Smooth muscle cell (in vitro differentiated cells): Measurements from ENCODE around the gene ATP11A. TPM values are rescaled to one million over a fixed set of nuclear protein-coding genes. Genes with fewer than 3 reads are reported as not detected.

Source experiments
- DNase-seq: peaks from one replicate; lab custom pipeline; 2025; ENCODE audit not compliant: unreplicated experiment; lab: John Stamatoyannopoulos, UW
- H2AFZ ChIP-seq: fragments of 200-600 bp; sonication (generic); 2 replicates; pipeline ENCODE4 v1.6.0; 2016; ENCODE audit warnings: antibody characterized with exemption, low read depth, mild to moderate bottlenecking
- H3F3A ChIP-seq: fragments of 200-600 bp; sonication (generic); 2 replicates; pipeline ENCODE4 v1.6.0; 2017; ENCODE audit warnings: antibody characterized with exemption, low read depth
- H3K27ac ChIP-seq: fragments of 200-600 bp; sonication (generic); 2 replicates; pipeline ENCODE4 v1.5.1; 2016; ENCODE audit warnings: low read depth, mild to moderate bottlenecking
- H3K27me3 ChIP-seq: fragments of 200-600 bp; sonication (generic); 2 replicates; pipeline ENCODE4 v1.6.1; 2016; ENCODE audit warnings: low read depth, mild to moderate bottlenecking
- H3K36me3 ChIP-seq: fragments of 200-600 bp; sonication (generic); 2 replicates; pipeline ENCODE4 v1.5.1; 2016; ENCODE audit warnings: low read depth
- H3K4me1 ChIP-seq: fragments of 200-600 bp; sonication (generic); 2 replicates; pipeline ENCODE4 v1.5.1; 2016; ENCODE audit warnings: low read depth
- H3K4me2 ChIP-seq: fragments of 200-600 bp; sonication (generic); 2 replicates; pipeline ENCODE4 v1.6.0; 2016; ENCODE audit warnings: mild to moderate bottlenecking
- H3K4me3 ChIP-seq: fragments of 200-600 bp; sonication (generic); 2 replicates; pipeline ENCODE4 v1.5.1; 2016; ENCODE audit warnings: mild to moderate bottlenecking
- H3K79me2 ChIP-seq: fragments of 200-600 bp; sonication (generic); 2 replicates; pipeline ENCODE4 v1.6.0; 2016; ENCODE audit warnings: low read depth, mild to moderate bottlenecking
- H3K9ac ChIP-seq: fragments of 200-600 bp; sonication (generic); 2 replicates; pipeline ENCODE4 v1.6.0; 2016; ENCODE audit warnings: low read depth
- H3K9me3 ChIP-seq: fragments of 200-600 bp; sonication (generic); replicated peaks from 2 replicates; pipeline ENCODE4 v1.5.1; 2016; ENCODE audit warnings: low read depth
- H4K20me1 ChIP-seq: fragments of 200-600 bp; sonication (generic); 2 replicates; pipeline ENCODE4 v1.6.0; 2016; ENCODE audit warnings: low read depth
- CTCF ChIP-seq: fragments of 200-600 bp; sonication (generic); IDR thresholded peaks from 2 replicates; pipeline ENCODE4 v1.5.1; 2017; ENCODE audit warnings: borderline replicate concordance, mild to moderate bottlenecking, antibody characterized with exemption; ENCODE audit not compliant: insufficient read depth, poor library complexity, severe bottlenecking
- WGBS: methylation state at CpG from one replicate; pipeline ENCODE4 v1.1.7; 2016; ENCODE audit warnings: low lambda C conversion rate; 5-methylcytosine and 5-hydroxymethylcytosine counted together
- polyA plus RNA-seq: library from polyadenylated mRNA; unstranded; fragments of >200 nt; fragmentation: Nextera tagmentation; extraction: Ambion mirVana; gene quantifications from 2 replicates; pipeline ENCODE4 v1.2.1, GENCODE V29; 2016
- total RNA-seq: library from RNA; depleted of rRNA; stranded (reverse); fragments of >200 nt; gene quantifications from 2 replicates; pipeline ENCODE4 v1.2.3, GENCODE V29; 2014

Gene ATP11A
- total and polyA plus RNA-seq, 2 experiments from 2014 or later, result 6.5 to 7.5 TPM

- no peaks in the 10 kb centered on the region for H3K9me3 ChIP-seq
- H3K4me2 ChIP-seq, result no peak overlapping the region
- no peaks in the 10 kb centered on the region for H3K36me3 ChIP-seq
- TF ChIP-seq CTCF, result no peak
- H3K9ac ChIP-seq, result no peak overlapping the region
- H3K79me2 ChIP-seq, result peaks cover 8% of the 10 kb centered on the region
- no peak overlapping the region for H3K27ac ChIP-seq
- peaks cover 6% of the 10 kb centered on the region for H3K4me1 ChIP-seq
- H3K27me3 ChIP-seq, result no peaks in the 10 kb centered on the region
- no peak overlapping the region for H2AFZ ChIP-seq
- peaks cover 6% of the 10 kb centered on the region for H3F3A ChIP-seq
- H3K4me3 ChIP-seq, result no peak overlapping the region
- WGBS, result 96% methylated on average over 11 of the region's 11 CpGs
- H4K20me1 ChIP-seq, result peaks cover 41% of the 10 kb centered on the region
- DNase-seq, result no peak
Measured at GRCh38 chr13:112764028-112764427, 74.2 kb downstream of the ATP11A start.

- DNase-seq, result no peak
- H2AFZ ChIP-seq, result no peak overlapping the region
- H3K79me2 ChIP-seq, result peaks cover 3% of the 10 kb centered on the region
- no peak overlapping the region for H3K4me3 ChIP-seq
- TF ChIP-seq CTCF, result no peak
- H3F3A ChIP-seq, result peaks cover 6% of the 10 kb centered on the region
- no peak overlapping the region for H3K4me2 ChIP-seq
- 90% methylated on average over 23 of the region's 23 CpGs for WGBS
- H3K4me1 ChIP-seq, result peaks cover 6% of the 10 kb centered on the region
- no peaks in the 10 kb centered on the region for H3K9me3 ChIP-seq
- peaks cover 50% of the 10 kb centered on the region for H4K20me1 ChIP-seq
- no peaks in the 10 kb centered on the region for H3K27me3 ChIP-seq
- no peak overlapping the region for H3K27ac ChIP-seq
- no peak overlapping the region for H3K9ac ChIP-seq
- H3K36me3 ChIP-seq, result no peaks in the 10 kb centered on the region
Measured at GRCh38 chr13:112764864-112765561, 75.2 kb downstream of the ATP11A start.

- H3K4me3 ChIP-seq, result no peak overlapping the region
- peaks cover 3% of the 10 kb centered on the region for H3K79me2 ChIP-seq
- H3F3A ChIP-seq, result peaks cover 6% of the 10 kb centered on the region
- peaks cover 6% of the 10 kb centered on the region for H3K4me1 ChIP-seq
- H3K36me3 ChIP-seq, result no peaks in the 10 kb centered on the region
- DNase-seq, result no peak
- no peak overlapping the region for H3K4me2 ChIP-seq
- H3K9ac ChIP-seq, result no peak overlapping the region
- H2AFZ ChIP-seq, result no peak overlapping the region
- WGBS, result 96% methylated on average over 24 of the region's 24 CpGs
- no peak overlapping the region for H3K27ac ChIP-seq
- H4K20me1 ChIP-seq, result peaks cover 57% of the 10 kb centered on the region
- H3K9me3 ChIP-seq, result no peaks in the 10 kb centered on the region
- no peaks in the 10 kb centered on the region for H3K27me3 ChIP-seq
- no peak for TF ChIP-seq CTCF
Measured at GRCh38 chr13:112765731-112766130, 75.9 kb downstream of the ATP11A start.

DNA sequence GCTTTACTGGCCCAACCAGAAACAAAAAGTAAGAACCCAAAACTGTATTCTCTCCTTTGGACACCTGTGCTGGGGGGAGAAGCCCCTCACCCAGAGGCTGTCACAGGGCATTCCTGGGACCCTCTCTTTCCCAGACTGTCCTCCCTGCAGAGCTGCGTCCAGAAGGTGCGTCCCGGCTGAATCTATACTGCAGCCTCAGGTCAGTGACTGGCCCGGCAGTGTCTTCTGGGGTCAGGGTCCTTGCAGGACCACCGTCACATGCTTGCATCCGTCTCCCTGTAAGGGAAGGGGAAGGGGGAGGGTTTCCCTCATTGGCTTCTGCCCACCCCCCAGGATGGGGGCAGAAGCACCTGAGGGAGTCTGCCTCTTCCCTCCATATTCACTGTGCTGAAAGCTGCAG lies 76.5 kb downstream of the ATP11A start:
- no peak overlapping the region for H3K4me2 ChIP-seq
- 96% methylated on average over 6 of the region's 6 CpGs for WGBS

More for the DNA sequence above, 76.5 kb downstream of the ATP11A start:
- no peak overlapping the region for H2AFZ ChIP-seq
- H3K9ac ChIP-seq, result no peak overlapping the region
- no peaks in the 10 kb centered on the region for H3K36me3 ChIP-seq
- peaks cover 6% of the 10 kb centered on the region for H3F3A ChIP-seq
- no peak for TF ChIP-seq CTCF
- H4K20me1 ChIP-seq, result peaks cover 61% of the 10 kb centered on the region
- H3K4me3 ChIP-seq, result no peak overlapping the region
- H3K4me1 ChIP-seq, result peaks cover 6% of the 10 kb centered on the region
- no peak overlapping the region for H3K27ac ChIP-seq
- peaks cover 2% of the 10 kb centered on the region for H3K79me2 ChIP-seq
- H3K9me3 ChIP-seq, result no peaks in the 10 kb centered on the region
- no peak for DNase-seq
- no peaks in the 10 kb centered on the region for H3K27me3 ChIP-seq
